GM19328 (cell line): ENCODE measurements around the gene POLR3GL.

Experiments used
- ATAC-seq: cut with Tn5 transposase; IDR thresholded peaks from one replicate; pipeline ENCODE4 v1.9.1; 2021; ENCODE audit warnings: mild to moderate bottlenecking, moderate library complexity; ENCODE audit not compliant: unreplicated experiment

POLR3GL gene

DNA sequence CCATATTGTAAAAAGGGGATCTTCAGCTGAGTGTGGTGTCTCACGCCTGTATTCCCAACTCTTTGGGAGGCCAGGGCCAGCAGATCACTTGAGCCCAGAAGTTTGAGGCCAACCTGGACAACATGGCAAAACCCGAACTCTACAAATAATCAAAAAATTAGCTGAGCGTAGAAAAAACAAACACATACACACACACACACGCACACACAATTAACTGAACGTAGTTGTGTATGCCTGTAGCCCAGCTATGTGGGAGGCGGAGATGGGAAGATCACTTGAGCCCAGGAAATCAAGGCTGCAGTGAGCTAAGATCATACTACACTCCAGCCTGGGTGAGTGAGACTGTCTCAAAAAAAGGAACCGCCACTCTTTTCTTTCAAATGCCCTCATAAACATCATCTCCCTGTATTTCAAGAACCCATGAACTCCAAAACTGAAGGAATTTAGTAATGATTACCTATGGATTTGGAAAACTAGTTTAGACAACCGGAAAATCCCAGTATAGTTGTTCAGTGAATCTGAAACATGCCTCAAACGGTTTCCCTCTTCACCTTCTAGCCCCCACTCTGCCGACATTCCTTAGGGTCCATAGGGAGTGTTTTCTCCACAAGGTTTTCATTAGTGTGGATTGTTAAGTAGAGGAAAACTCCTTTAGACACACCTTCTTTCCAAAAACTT lies 27.4 kb downstream of the POLR3GL start:
- no peak for ATAC-seq

DNA sequence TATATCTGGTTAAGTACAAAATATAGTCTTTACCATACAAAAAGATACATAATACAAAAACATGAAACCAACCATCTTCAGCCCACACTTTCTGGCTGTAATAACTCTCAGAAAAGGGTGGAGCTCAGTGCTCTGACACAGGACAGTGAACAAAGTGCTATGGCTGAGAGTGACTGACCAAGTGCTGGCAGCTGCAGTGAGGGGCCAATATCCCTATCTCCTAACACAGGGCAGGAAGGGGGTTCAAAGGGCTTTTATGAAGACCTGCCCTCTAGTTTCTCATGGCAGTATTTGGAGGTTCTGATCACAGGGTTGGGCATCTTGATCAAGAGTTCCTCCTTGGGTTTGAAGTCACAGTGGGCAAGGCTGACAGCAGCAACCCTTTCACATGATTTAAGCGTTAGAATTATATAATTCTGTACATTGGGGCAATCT lies 28.0 kb downstream of the POLR3GL start:
- ATAC-seq, result no peak

DNA sequence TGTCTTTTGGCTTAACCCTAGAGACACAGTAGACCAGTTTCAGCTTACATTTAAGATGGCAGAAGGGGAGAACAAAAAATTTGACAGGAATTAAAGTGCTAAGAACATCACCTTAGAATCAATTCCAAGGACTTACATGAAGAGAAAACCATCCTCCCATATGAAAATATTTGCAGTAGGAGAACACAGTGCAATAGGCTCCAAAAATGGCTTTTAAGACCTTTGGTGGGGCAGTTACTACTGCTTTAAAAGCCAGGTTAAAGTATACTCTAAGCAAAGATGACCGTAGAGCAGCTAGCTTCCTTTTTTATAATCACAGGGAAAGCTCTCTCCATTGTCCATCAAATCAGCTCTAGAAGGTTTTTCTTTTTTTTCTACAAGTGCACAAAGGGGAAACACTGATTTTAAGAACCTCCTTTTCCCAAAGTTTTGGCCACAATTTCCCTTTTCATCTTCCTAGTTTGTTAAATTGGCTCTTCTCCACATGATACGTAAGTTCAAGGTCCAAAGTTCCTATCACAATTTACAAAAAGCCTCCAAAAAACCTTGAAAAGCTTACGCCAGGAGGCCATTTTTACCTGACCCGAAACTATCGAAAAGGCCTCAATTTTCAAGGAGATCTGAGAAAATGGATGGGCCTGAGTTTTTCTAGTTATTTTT lies 28.6 kb downstream of the POLR3GL start:
- no peak for ATAC-seq

DNA sequence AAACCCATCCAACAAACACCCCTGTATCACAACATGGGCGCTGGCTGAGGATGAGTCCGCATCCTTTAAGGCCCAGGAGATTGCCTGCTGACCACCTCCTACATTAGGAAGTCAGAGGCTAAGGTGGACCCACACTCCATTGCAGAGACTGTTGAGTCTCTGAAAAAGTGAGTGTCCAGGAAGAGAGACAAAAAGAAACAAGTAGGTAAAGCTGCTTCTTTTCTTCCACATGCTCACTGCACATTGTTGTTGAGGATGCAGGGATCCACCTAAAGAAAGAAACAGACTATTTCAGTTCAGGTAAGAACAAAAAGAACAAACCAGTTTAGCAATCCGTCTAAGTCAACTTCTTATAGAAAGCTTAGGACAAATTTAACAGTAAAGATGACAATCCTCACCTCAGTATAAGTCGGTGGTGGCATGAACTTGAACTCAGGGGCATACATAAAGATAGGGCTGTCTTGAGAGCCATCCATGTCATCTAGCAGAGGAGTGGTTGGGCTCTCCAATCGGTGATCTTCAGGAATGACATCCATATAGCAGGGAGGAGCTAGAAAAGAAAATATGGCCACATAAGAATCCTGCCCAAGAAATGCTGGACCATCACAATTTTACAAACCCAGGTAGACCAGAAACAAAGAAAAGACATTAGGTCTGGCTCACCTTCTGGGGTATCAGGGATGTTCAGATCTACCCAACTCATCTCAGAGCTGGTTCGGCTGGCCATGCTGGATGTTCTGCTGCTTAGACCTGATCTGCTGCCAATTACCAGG lies 29.3 kb downstream of the POLR3GL start:
- no peak for ATAC-seq

DNA sequence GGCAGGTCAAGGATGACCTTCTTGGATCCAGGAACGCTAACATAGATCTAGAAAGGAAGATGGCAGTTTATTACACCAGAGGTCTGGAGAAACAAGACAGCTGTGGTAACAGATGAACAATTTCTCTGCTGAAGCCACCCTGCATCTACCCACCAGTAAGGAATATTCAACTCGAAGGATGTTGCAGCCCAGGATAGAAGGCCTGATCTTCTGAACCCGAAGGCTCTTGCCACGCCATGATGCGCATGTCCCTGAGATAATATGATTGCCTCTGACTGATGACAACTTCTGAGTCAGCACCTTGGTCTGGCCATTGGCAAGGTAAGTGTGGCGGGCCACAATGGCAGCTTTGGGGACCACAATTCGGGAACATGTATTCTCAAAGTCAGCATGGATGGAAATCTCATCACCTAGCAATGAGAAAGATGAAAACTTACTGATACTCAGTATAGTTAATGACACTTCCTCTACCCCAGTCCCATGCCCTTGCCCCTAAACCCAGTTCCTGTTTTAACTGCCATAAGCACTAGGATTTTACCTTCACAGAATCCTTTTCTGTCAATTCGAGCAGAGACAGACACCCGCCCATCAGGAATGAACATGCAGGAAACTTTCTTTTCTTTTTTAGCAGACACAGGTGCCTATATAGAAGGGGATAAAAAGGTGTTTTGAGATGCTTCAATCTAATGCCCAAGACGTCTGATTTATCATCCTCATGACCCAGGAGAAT lies 30.1 kb downstream of the POLR3GL start:
- ATAC-seq, result no peak

DNA sequence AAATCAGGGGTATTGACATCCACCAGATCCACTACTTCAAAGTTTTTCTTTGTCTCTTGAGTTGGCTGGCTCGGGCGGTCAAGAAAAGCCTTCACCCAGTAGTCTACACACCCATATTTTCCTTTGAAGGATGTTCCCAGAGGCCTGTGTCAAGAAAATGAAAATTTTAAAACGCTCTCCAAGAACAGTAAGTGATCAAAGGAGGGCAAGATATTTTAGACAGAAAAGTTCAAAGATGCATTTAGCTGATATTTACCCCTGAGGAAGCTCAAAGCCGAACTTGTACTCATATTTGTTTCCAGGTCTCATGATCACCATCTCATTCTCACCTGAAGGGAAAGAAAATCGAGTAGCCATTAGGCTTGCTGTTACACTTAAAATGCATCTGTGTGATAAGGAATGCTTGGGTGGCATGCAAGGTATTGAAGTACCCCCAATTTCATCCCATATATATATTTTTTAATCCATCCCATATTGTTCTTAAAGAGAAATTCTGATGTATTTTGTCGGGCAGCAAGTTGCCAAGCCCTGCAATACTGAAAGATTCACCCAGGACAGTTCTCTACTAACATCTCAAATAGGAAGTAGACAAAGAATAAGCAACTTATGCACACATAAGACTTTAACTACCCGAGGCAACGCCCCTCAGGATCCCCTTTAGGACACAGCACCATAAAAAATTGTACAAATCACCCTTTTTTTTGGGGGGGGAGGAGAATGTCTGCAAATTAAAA lies 30.8 kb downstream of the POLR3GL start:
- no peak for ATAC-seq

DNA sequence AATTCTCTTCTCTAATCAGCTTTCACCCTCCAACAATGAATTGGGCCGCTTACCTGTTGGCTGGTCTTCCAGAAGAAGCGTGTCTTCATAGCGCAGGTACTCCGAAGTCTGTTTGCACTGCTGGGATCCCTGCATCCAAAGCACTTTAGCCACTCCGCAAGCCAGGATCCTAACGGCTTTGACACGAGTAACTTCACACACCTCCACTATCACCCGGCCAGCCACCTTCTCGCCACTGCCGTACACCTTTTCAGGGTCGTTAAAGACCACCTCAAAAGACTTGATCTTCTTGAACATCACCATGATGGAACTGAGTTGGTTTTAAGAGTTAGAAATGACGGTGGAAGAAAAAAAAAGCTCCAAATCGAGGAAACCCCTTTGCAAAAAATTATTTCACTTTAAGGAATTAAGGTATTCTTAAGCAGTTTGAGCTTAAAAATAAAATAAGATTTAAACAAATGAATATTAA lies 31.5 kb downstream of the POLR3GL start:
- no peak for ATAC-seq

DNA sequence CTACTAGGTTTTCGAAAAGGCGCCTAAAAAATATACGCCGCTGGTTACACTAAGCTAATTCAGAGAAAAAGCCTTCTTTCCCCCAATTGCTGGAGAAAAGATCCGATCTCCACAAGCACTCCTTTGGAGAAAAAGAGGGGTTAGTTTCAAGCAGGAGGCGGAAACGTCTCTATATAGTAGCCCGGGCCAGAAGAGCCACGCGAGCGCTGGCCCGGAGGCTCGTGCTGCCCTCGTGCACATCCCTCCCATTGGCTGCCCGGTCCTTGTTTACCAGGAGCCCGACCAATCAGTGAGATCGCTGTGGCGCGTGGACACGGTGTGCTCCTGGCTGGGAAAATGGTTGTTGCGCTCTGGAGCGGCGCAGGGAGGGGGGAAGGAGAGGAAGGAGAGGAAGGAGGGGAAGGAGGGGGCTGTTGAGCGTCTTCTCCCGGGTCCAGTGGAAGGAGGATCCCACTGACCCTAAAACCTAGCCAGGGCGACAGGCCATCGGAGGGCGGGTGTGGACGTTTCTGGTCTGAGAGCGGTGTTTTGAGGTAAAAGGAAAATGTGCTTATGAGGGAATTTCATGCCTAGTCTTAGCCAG lies 32.0 kb downstream of the POLR3GL start, which contains the start of gene TXNIP:
Gene TXNIP (minus strand): TSS at position 147 of the 583 bp plus-strand sequence. CDS start 313 bp downstream, outside the sequence.
- ATAC-seq, result peak; percentile 90

DNA sequence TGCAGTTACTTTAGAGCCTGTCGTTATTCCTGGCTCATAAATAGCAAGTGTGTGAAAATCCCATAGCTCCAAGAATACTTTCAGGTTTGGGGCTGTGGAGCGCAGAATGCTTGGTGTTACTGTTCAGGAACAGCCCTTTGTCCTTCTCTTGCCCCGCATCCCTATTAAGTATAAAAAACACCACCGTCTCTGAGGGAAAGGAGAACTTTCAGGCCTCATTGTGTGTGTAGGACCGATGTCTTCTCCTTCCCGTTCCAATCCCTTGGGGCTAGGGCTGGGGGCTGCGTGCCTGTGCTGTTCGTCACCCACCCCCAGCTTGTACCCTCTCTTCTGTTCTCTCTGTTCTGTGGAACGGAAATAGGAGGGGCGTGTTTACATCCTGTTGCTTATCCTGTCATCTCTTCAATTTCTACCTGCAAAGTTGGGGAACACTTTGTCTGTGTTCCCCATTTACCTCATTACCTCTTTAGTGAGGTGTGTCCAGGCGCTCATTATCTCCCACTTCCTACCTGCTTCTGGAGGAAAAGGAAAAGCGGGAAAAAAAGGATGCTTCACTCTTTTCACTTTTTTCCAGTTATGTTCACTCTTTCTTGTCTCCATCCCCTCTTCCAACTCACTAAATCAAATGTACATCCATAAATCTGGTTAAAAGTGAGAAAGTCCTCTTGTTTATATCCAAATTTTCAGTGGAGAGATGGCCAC lies 32.7 kb downstream of the POLR3GL start:
- ATAC-seq, result peak; percentile 36

DNA sequence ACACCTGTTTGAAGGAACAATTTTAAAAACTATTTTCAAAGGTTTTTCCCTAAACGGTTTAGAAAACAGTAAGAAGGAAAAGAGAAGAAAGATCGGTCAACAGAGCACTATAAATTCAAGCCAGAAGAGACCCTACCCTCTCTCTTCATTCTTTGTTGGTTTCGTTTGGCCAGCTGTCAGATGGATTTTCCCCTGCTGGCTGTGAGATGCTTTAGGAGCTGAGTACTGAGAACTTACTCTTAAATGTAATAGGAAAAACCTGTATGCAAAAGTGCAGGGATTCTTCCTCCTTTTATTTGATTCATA lies 33.2 kb downstream of the POLR3GL start:
- ATAC-seq, result no peak

DNA sequence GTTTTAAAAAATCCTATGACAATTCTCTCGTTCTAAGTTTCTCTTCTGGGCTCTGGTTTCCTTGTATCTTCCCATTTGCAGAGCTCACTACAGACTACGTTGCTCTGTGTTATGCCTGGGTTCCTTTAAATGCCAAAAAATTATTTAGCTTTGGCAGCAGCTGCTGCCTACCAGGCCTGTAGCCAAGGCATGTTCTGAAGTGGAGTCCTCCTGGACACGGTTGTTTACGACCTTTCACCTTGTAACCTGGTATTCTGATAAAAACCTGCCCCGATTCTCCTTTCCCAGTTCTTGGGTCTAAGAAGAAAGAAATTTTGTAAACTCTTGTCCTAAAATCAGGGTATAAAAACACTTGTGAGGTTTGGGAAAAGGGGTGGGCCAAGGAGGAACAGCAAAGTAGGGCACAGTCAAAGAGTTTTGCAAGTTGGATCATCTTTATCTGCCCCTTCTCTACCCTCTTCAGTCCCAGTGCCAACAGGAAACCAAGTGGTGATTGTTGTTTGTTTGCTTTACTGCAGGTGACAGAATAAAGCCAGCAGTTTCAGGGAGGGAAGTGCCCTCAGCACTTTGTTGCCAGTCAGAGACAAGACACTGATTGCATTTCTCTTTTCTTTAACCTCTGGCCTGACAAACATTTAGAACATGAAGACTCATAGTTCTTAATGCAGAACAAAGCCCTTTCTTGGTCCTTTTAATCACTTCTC lies 35.0 kb downstream of the POLR3GL start:
- no peak for ATAC-seq

DNA sequence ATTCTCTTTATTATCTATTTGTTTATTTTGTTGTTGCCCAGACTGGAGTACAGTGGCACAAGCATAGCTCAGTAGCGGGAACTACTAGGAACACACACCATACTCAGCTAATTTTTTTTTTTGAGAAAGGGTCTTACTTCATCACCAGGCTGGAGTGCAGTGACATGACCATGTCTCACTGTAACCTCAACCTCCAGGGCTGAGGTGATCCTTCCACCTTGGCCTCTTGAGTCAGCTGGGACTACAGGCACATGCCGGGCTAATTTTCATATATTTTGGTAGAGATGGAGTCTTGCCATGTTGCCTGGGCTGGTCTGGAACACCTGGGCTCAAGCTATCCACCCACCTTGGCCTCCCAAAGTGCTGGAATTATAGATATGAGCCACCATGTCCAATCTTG lies 37.2 kb downstream of the POLR3GL start:
- no peak for ATAC-seq

DNA sequence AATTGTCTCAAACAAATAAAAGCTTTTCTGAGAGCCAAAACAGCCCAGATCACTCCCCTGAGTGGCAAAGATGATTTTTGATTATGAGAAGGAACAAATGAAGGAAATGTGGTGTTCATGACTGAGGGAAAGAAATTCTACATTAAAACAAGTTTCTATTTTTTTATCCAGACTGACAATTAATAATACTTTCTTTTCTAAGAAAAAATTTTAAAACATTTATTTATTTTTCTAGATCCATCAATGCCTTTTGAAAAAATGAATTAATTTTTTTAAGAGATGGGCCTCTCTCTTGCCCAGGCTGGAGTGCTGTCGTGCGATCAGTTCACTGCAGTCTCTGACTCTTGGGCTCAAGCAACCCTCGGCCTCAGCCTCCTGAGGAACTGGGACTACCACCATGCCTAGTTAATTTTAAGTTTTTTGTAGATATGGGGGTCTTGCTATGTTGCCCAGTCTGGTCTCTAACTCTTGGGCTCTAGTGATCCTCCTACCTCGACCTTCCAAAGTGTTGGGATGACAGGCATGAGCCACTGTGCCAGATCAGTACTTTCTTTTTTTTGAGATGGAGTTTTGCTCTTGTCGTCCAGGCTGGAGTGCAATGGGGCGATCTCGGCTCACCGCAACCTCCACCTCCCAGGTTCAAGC lies 43.1 kb downstream of the POLR3GL start:
- no peak for ATAC-seq

DNA sequence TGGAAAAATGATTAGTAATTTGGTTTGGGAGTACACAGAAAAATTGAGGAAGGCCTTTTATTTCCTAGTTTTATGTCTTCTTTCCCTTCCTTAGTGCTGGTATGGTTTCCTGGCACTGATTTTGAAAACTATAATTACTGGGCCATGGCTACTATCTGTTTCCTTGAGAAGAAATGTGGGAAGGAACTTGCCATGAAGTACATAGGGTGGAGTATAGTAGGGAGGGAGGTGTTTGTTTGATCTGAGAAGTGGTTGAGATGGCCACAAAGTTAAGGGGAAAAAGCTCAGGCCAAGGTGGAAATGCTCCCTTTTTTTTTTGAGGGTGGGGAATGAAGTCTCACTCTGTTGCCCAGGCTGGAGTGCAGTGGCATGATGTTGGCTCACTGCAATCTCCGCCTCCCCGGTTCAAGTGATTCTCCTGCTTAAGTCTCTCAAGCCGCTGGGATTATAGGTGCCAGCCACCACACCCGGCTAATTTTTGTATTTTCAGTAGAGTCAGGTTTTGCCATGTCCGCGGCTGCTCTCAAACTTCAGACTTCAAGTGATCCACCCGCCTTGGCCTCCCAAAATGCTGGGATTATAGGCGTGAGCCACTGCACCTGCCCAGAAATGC lies 45.7 kb downstream of the POLR3GL start:
- no peak for ATAC-seq

DNA sequence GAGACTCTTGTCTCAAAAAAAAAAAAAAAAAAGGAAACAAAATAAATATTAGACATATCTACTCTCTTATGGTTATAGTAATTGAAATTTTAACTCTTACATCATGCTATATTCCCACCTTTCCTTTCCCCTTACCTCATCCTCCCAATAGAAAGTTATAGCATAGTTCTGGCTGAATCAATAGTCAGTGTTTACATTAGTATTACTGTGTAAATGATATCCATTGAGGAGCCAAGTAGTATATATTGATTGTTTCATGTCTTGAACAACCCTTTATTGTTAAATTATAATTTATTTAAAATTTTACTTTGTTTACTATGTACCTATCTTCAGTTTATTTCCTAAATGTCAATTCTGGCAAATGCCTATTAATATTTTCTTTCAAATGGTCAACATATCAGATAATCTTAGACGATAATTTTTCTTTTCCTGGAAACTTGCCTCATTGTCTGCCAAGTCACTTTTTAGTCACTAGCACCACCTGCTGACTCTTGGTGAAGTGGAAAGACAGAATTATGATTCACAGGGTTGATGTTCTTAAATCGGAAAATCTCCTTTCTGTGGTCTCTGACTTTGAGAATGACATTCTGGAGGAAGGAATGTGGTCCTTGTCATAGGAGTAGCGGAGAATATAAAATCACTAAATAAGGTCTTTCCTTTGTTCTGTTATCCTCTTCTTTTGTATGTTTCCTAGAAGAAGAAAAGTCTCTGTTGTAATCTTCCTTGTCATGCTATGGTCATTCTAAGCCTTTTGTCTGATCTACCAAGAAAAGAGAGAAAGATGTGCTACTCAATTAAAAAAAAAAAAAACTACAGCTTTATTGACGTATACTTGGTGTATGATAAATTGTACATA lies 48.4 kb downstream of the POLR3GL start:
- ATAC-seq, result no peak

DNA sequence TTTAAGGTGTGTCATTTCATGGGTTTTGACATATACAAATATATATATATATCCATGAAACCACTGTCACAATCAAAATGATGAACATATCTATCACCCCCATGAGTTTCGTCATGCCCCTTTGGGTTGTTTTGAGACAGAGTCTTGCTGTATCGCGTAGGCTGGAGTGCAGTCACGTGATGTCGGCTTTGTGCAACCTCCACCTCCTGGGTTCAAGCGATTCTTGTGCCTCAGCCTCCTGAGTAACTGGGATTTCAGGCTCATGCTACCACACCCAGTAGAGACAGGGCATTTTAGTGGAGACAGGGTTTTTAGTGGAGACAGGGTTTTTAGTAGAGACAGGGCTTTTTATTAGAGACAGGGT lies 49.1 kb downstream of the POLR3GL start:
- ATAC-seq, result no peak

DNA sequence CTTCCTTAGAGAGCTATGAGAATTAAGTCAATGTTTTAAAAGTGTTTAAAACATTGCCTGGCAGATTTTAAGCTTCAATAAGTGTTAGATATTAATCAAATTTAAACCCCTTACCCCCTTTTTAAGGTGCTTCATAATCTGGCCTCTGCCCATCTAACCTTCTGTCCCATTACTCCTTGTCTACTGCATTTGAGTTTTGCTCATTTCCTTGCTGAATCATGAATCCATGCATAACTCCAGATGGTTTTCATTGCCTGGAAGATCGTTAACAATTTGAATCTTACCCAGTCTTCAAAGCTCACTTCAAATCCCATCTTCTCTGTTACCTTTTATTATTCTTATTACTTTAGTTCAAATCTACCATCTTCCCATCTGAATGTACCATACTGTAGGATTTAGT lies 52.4 kb downstream of the POLR3GL start:
- no peak for ATAC-seq
